ENCODE data around the gene QRICH1. TPM values are rescaled to one million over a fixed set of nuclear protein-coding genes. Genes with fewer than 3 reads are reported as not detected.
A peak's percentile ranks its signal among the peaks of the same experiment; 100 is the strongest.

The QRICH1 gene
- total RNA-seq, 3 donors from 2014 or later: 109 to 131 (median 114) TPM

- DNase-seq (no peak), ATAC-seq (no peak)
- no peaks in the 10 kb centered on the region for H3K9me3 Mint-ChIP-seq
- no peaks in the 10 kb centered on the region for H3K27me3 Mint-ChIP-seq (ENCODE audit: low read depth)
- H3K4me3 Mint-ChIP-seq: no peak overlapping the region
- H3K4me1 Mint-ChIP-seq (ENCODE audit: low read depth): peaks cover 23% of the 10 kb centered on the region
- peaks cover 28% of the 10 kb centered on the region for H3K36me3 Mint-ChIP-seq (ENCODE audit: insufficient read depth)
These were observed 5.2 kb upstream of the QRICH1 start for GRCh38 chr3:49098910-49099630.

GRCh38 chr3:49098429-49098828 is 4.6 kb upstream of the QRICH1 start:
- Mint-ChIP-seq H3K27me3 (ENCODE audit: low read depth) (no peaks in the 10 kb centered on the region), H3K4me3 (no peak overlapping the region), H3K9me3 (no peaks in the 10 kb centered on the region), H3K4me1 (ENCODE audit: low read depth) (peaks cover 16% of the 10 kb centered on the region), H3K36me3 (ENCODE audit: insufficient read depth) (peaks cover 28% of the 10 kb centered on the region)
- no peak for DNase-seq
- ATAC-seq: no peak

DNA sequence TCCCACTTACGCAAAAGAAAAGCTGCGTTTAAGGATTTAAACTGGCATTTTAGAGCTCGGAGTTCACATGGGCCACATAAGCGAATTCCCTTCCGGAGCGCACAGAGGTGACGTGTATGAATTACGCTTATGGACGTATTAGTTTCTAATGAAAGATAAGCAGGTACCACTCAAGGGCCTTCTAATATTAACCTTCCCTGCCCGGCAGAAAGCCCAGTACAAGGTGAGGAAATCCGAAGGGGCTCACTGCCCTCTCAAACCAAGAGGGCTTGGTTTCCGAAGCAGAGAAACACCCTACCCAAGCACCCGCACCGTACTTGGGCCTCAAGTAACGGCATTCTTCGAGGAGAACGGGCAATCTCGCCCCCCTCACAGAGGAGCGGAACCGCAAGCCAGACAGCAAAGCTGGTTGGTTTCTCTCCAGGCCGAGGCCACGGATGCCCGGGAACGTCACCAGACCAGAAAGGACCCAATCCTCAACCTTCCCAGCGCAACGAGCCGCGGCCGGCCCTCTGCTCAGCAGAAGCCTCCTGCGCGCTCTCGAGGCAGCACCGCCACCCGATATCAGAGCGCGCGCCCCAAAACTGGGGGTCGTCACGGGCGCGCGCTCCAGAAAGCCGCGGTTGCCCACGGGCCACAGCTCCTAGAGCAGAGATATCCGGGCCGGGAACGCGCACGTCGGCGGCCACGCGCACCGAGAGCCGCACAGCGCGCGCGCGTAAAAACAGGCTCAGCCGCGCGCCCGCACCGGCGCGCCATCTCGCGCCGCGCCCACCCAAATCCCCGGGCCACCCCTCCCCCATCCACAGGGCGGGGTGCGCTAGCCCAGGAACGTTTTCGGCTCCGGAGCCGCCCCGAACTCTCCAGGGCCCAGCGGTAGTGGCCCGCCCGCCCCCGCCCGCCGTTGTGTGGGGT is 676 bp downstream of the QRICH1 start:
- DNase-seq (peak; percentile 74), ATAC-seq (peak; percentile 47 to 51)
- peaks cover 14% of the 10 kb centered on the region for H3K36me3 Mint-ChIP-seq (ENCODE audit: insufficient read depth)
- peaks cover 44% of the 10 kb centered on the region for H3K4me1 Mint-ChIP-seq (ENCODE audit: low read depth)
- peak overlapping the region; percentile 89 for H3K4me3 Mint-ChIP-seq
- no peaks in the 10 kb centered on the region for H3K27me3 Mint-ChIP-seq (ENCODE audit: low read depth)
- no peaks in the 10 kb centered on the region for H3K9me3 Mint-ChIP-seq

DNA sequence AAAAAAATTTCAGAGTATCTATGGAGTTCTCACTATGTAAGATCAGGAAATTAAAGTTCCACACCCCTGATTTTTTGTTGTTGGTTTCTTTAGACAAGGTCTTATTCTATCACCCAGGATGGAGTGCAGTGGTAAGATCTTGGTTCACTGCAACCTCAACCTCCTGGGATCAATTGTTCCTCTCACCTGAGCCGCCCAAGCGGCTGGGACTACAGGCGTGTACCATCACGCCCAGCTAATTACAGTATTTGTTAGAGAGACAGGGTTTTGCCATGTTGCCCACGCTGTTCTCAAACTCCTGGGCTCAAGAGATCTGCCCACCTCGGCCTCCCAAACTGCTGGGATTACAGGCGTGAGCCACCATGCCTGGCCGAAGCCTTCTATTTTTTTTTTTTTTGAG is 12.4 kb downstream of the QRICH1 start:
- Mint-ChIP-seq H3K9me3 (no peaks in the 10 kb centered on the region), H3K27me3 (ENCODE audit: low read depth) (no peaks in the 10 kb centered on the region), H3K4me1 (ENCODE audit: low read depth) (peaks cover 10% of the 10 kb centered on the region), H3K4me3 (no peak overlapping the region), H3K36me3 (ENCODE audit: insufficient read depth) (peaks cover 8% of the 10 kb centered on the region)
- no peak for ATAC-seq
- no peak for DNase-seq

DNA sequence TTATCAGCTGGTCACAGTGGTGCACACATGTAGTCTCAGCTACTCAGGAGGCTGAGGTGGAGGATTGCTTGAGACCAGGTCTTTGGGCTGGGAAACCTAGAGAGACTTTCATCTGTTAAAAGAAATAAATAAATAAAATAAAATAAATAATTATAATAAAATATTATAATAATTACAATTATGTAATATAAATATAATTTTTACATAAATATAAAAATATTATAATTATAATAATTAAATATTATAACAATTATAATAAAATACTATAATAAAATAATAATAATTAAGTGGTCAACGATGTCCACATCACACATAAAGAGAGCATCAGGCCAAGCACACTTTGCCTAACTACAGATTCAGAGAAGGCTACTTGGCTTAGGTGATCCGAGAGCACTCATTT is 14.6 kb downstream of the QRICH1 start:
- peaks cover 10% of the 10 kb centered on the region for H3K36me3 Mint-ChIP-seq (ENCODE audit: insufficient read depth)

GRCh38 chr3:49076646-49077045 is 17.2 kb downstream of the QRICH1 start:
- H3K36me3 Mint-ChIP-seq (ENCODE audit: insufficient read depth): peaks cover 22% of the 10 kb centered on the region
- H3K4me1 Mint-ChIP-seq (ENCODE audit: low read depth): peaks cover 7% of the 10 kb centered on the region
- no peaks in the 10 kb centered on the region for H3K27me3 Mint-ChIP-seq (ENCODE audit: low read depth)
- no peaks in the 10 kb centered on the region for H3K9me3 Mint-ChIP-seq
- H3K4me3 Mint-ChIP-seq: no peak overlapping the region
- ATAC-seq (no peak), DNase-seq (no peak)

More for the DNA sequence above, 14.6 kb downstream of the QRICH1 start:
- Mint-ChIP-seq H3K27me3 (ENCODE audit: low read depth) (no peaks in the 10 kb centered on the region), H3K4me1 (ENCODE audit: low read depth) (peaks cover 10% of the 10 kb centered on the region), H3K9me3 (no peaks in the 10 kb centered on the region), H3K4me3 (no peak overlapping the region)
- DNase-seq (no peak), ATAC-seq (no peak)

DNA sequence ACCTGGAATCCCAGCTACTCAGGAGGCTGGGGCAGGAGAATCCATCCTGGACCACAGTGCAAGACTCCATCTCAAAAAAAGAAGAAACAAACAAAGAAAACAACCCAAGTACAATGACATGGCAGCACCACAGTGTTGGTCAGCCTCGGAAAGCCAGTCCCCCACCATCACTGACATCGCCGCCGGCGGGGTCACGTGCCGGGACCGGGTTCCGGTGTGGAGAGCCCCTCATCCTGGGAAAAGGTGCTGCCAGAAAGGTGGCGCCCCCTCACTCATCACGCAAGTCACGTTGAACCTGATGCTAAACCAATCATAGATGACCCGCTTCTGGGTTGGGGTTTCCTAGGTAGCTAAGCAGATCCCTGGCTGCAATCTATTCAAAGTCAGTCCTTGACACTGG is 17.8 kb downstream of the QRICH1 start:
- H3K4me3 Mint-ChIP-seq: no peak overlapping the region
- DNase-seq: no peak
- no peaks in the 10 kb centered on the region for H3K9me3 Mint-ChIP-seq
- peaks cover 4% of the 10 kb centered on the region for H3K4me1 Mint-ChIP-seq (ENCODE audit: low read depth)
- peaks cover 22% of the 10 kb centered on the region for H3K36me3 Mint-ChIP-seq (ENCODE audit: insufficient read depth)
- ATAC-seq: no peak
- H3K27me3 Mint-ChIP-seq (ENCODE audit: low read depth): no peaks in the 10 kb centered on the region

- Mint-ChIP-seq H3K4me3 (no peak overlapping the region), H3K4me1 (ENCODE audit: low read depth) (no peaks in the 10 kb centered on the region), H3K9me3 (no peaks in the 10 kb centered on the region), H3K36me3 (ENCODE audit: insufficient read depth) (peaks cover 15% of the 10 kb centered on the region), H3K27me3 (ENCODE audit: low read depth) (no peaks in the 10 kb centered on the region)
- ATAC-seq (no peak), DNase-seq (no peak)
These were observed 35.9 kb downstream of the QRICH1 start for GRCh38 chr3:49058011-49058410.

- Mint-ChIP-seq H3K4me1 (ENCODE audit: low read depth) (peaks cover 3% of the 10 kb centered on the region), H3K36me3 (ENCODE audit: insufficient read depth) (peaks cover 19% of the 10 kb centered on the region), H3K27me3 (ENCODE audit: low read depth) (no peaks in the 10 kb centered on the region), H3K9me3 (no peaks in the 10 kb centered on the region), H3K4me3 (no peak overlapping the region)
- DNase-seq (no peak), ATAC-seq (no peak)
These were observed 36.6 kb downstream of the QRICH1 start for GRCh38 chr3:49057268-49057667.

DNA sequence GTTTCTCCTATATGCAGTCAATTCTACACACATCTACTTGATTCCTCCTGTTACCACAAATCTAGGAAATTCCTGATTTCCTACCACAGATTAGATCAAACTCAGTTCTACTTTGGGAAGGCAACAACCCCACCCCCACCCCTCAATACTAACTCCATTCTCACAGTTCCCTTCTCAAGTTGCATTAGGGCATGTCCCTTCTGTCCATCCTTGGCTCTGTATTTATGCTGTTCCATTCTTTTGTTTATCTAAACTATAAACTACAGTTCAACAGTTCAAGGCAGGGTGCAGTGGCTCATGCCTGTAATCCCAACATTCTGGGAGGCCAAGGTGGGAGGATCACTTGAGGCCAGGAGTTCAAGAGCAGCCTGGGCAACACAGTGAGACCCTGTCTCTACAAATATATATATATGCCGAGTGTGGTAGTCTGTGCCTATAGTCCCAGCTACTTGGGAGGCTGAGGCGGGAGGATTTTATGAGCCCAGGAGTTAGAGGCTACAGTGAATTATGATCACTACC is 39.5 kb downstream of the QRICH1 start:
- peaks cover 14% of the 10 kb centered on the region for H3K4me1 Mint-ChIP-seq (ENCODE audit: low read depth)
- H3K4me3 Mint-ChIP-seq: no peak overlapping the region
- H3K36me3 Mint-ChIP-seq (ENCODE audit: insufficient read depth): peaks cover 29% of the 10 kb centered on the region
- H3K9me3 Mint-ChIP-seq: no peaks in the 10 kb centered on the region
- DNase-seq: no peak
- no peaks in the 10 kb centered on the region for H3K27me3 Mint-ChIP-seq (ENCODE audit: low read depth)
- no peak for ATAC-seq

DNA sequence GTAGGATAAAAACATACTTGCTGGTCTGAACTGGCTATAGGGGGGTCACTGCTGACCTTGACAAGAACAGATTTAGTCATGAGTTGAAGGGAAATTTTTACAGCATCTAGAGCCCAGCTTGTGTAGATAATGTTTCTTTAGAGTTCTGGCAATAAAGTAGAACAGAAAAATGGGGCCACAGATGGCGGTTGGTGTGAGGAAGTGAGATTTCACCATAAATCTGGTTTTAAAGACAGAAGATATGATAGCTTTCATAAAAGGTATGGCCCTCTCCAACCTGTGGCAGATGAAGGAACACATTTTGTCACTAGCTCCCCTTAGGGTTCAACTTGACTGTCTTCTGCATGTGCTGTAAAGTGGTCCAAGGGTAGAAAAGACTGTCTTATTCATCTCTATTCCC is 40.3 kb downstream of the QRICH1 start:
- no peak overlapping the region for H3K4me3 Mint-ChIP-seq
- H3K27me3 Mint-ChIP-seq (ENCODE audit: low read depth): no peaks in the 10 kb centered on the region
- ATAC-seq (no peak), DNase-seq (no peak)
- peaks cover 29% of the 10 kb centered on the region for H3K36me3 Mint-ChIP-seq (ENCODE audit: insufficient read depth)
- no peaks in the 10 kb centered on the region for H3K9me3 Mint-ChIP-seq
- H3K4me1 Mint-ChIP-seq (ENCODE audit: low read depth): peaks cover 14% of the 10 kb centered on the region

- DNase-seq: no peak
- no peaks in the 10 kb centered on the region for H3K4me1 Mint-ChIP-seq (ENCODE audit: low read depth)
- H3K36me3 Mint-ChIP-seq (ENCODE audit: insufficient read depth): peaks cover 30% of the 10 kb centered on the region
- H3K9me3 Mint-ChIP-seq: no peaks in the 10 kb centered on the region
- no peak overlapping the region for H3K4me3 Mint-ChIP-seq
- no peaks in the 10 kb centered on the region for H3K27me3 Mint-ChIP-seq (ENCODE audit: low read depth)
- ATAC-seq: no peak
These were observed 58.6 kb downstream of the QRICH1 start for GRCh38 chr3:49035281-49035680.

GRCh38 chr3:49034650-49035049 is 59.2 kb downstream of the QRICH1 start:
- DNase-seq (no peak), ATAC-seq (no peak)
- Mint-ChIP-seq H3K9me3 (no peaks in the 10 kb centered on the region), H3K27me3 (ENCODE audit: low read depth) (no peaks in the 10 kb centered on the region), H3K4me3 (no peak overlapping the region), H3K36me3 (ENCODE audit: insufficient read depth) (peaks cover 26% of the 10 kb centered on the region), H3K4me1 (ENCODE audit: low read depth) (peaks cover under 1% of the 10 kb centered on the region)

GRCh38 chr3:49032646-49033304 is 61.1 kb downstream of the QRICH1 start:
- DNase-seq (no peak), ATAC-seq (no peak)
- Mint-ChIP-seq H3K27me3 (ENCODE audit: low read depth) (no peaks in the 10 kb centered on the region), H3K9me3 (no peaks in the 10 kb centered on the region), H3K36me3 (ENCODE audit: insufficient read depth) (peaks cover 37% of the 10 kb centered on the region), H3K4me3 (no peak overlapping the region), H3K4me1 (ENCODE audit: low read depth) (peaks cover 15% of the 10 kb centered on the region)

Data from activated T-cell treated with anti-CD3 and anti-CD28 coated beads, Interleukin-2, amount 50 U/mL, for 4 hours (primary cell).